Stomach (tissue), 4 donors: Measurements from ENCODE around the gene EPHA10.

Experiments used
- CTCF ChIP-seq, 7 experiments: fragments of 450-650 bp in 4 of 7; fragments of 200-600 bp in 3 of 7; sonication (generic) in 3 of 7; IDR thresholded peaks; one replicate each; pipeline ENCODE4 v1.5.1; 2016 to 2019; ENCODE audit warnings: antibody characterized with exemption in 7 of 7, control low read depth in 2 of 7, mild to moderate bottlenecking in 1 of 7
- EP300 ChIP-seq: sonication (generic); formaldehyde crosslinking; IDR thresholded peaks from one replicate; pipeline ENCODE4 v1.6.1; 2017; ENCODE audit warnings: antibody characterized with exemption
- POLR2A ChIP-seq, 4 donors: fragments of 450-650 bp; IDR thresholded peaks; one replicate each; pipeline ENCODE4 v1.6.1; 2016; ENCODE audit warnings: antibody characterized with exemption in 4 of 4, control low read depth in 2 of 4, mild to moderate bottlenecking in 1 of 4, moderate library complexity in 1 of 4

GRCh38 chr1:37708471-37708870 lies 56.4 kb downstream of the EPHA10 start:
- TF ChIP-seq CTCF (IDR thresholded peaks at IDR 0.05) (no peak), POLR2A (IDR thresholded peaks at IDR 0.05) (no peak), EP300 (no peak)
